ENCODE measurements around the gene EBF4.
A peak's percentile ranks its signal among the peaks of the same experiment; 100 is the strongest.

The EBF4 gene

DNA sequence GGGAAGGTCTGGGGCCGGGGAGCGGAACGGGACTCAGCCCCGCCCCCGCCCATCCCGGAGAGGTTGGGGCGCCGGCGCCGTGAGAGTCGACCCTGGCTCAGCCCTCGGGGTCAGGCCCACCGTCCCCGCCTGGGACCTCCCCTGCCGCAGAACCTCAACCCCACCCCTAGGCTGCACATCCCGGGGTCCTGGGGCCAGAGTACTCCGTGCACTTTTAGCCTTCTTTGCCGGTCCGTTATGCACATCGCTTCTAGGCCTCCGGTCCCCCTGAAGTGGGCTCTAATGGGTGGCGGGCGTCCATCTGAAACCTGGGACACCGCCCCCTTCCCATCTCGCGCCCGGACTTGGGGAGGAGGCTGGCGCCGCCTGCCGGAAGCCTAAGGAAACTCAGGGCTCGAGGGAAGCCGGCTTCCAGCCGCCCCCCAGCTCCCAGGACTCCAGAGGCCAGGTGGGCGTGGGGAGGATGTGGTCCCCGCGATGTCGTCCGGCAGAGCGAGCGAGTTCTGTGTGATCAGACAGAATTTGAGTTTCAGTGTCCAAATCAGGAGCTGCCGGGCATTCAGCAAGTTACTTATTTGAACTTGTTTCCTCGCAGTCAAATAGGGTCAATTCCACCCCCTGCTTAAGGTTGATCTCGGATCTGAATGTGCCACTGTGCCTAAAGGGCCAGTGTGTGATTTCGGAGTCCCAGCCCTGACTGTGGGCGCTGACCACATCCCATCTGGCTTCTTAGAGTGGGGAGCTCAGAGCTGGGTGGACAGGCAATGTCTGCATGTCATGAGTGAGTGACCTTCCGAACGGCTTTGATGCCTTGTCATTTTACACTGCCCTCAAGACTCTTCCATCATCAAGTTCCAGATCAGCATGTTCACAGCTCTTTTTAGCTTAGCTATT is 60.2 kb downstream of the EBF4 start:
- Histone ChIP-seq H3K9ac (ENCODE audit: low read length) (no peak overlapping the region), H3K27me3 (ENCODE audit: control insufficient read depth, insufficient read depth, low read length) (peaks cover 75% of the 10 kb centered on the region), H3K4me1 (ENCODE audit: control insufficient read depth, insufficient read depth, low read length) (peaks cover 22% of the 10 kb centered on the region), H3K36me3 (ENCODE audit: control insufficient read depth, insufficient read depth, low read length) (no peaks in the 10 kb centered on the region), H3K27ac (ENCODE audit: low read depth, low read length) (no peak overlapping the region), H3K9me3 (ENCODE audit: control insufficient read depth, insufficient read depth, low read depth, low read length) (no peaks in the 10 kb centered on the region), H3K4me3 (ENCODE audit: low read depth, low read length) (peak overlapping the region; percentile 66)

DNA sequence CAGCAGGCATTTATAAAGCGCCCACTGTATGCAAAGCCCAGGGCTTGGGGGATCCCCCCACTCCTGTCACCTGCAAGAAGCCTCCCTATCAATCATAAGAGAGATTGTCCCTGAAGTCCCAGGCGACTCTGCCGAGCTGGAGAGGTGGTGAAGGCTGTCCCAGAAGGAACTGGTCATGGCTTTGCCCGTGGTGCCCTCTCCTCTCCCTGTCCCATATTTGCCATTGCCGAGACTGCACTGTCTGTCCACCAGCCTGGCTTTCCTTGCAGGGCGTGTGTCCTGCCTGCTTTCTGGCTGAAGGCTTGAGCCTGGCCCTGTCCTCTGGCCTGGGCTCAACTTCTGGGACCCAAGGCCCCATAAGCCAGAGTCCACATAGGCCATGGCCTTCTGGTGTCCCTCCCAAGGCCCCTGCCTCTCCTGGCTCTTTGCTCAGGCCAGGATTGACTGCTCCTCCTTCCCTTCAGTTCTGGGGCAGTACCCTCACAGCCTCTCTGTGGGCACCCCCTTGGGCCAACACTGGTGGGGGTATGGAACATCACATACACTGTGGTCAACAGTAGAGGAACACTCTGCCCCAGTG is 61.0 kb downstream of the EBF4 start:
- Histone ChIP-seq H3K4me1 (ENCODE audit: control insufficient read depth, insufficient read depth, low read length) (peaks cover 16% of the 10 kb centered on the region), H3K27ac (ENCODE audit: low read depth, low read length) (no peak overlapping the region), H3K9me3 (ENCODE audit: control insufficient read depth, insufficient read depth, low read depth, low read length) (no peaks in the 10 kb centered on the region), H3K36me3 (ENCODE audit: control insufficient read depth, insufficient read depth, low read length) (no peaks in the 10 kb centered on the region), H3K27me3 (ENCODE audit: control insufficient read depth, insufficient read depth, low read length) (peaks cover 67% of the 10 kb centered on the region), H3K9ac (ENCODE audit: low read length) (no peak overlapping the region), H3K4me3 (ENCODE audit: low read depth, low read length) (no peak overlapping the region)

DNA sequence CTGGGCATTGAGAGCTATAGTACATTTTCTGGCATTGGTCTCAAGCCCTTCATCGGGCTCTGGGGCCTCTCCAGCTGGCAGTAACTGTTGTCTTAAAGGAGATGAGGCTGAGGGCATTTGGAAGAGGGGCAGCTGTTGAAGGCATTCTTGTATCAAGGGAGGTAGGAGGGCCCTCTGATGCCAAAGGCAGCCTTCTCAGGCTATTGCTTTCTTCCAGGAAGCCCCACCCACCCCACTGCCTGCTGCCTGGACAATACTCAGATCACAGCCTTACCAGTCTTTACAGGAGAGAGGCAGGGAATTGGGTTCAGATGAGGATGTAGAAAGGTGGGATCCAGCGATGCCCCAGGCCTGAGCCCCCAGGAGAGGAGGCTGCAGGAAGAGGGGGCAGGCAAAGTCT is 61.8 kb downstream of the EBF4 start:
- H3K9me3 ChIP-seq (ENCODE audit: control insufficient read depth, insufficient read depth, low read depth, low read length) = no peaks in the 10 kb centered on the region
- no peak overlapping the region for H3K4me3 ChIP-seq (ENCODE audit: low read depth, low read length)

DNA sequence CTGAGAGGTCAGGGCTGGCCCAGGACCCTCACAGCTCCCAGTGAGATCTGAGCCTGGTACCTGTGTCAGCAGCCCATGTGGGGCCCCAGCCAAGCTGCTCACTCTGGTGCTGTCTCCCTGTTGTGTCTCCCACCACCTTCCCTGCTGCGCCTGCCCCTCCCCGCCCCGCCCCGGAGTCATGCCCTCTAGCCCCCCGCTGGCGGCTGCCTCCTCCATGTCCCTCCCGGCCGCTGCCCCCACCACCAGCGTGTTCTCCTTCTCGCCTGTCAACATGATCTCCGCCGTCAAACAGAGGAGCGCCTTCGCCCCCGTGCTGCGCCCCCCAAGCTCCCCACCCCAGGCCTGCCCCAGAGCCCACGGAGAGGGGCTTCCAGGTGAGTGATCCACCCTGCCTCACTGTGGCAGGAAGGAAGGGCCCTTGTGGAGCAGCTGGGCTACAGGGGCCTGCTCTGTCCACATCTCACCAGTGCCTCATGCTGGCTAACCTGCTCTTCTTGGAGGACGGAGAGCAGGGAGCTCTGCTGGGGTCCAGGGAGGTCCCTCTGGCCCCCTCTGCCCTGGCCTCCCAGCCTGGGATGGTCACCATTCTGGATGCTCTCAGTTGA is 63.0 kb downstream of the EBF4 start:
- no peak overlapping the region for H3K27ac ChIP-seq (ENCODE audit: low read depth, low read length)
- H3K4me1 ChIP-seq (ENCODE audit: control insufficient read depth, insufficient read depth, low read length) = peaks cover 14% of the 10 kb centered on the region
- H3K4me3 ChIP-seq (ENCODE audit: low read depth, low read length) = no peak overlapping the region
- H3K27me3 ChIP-seq (ENCODE audit: control insufficient read depth, insufficient read depth, low read length) = peaks cover 47% of the 10 kb centered on the region
- no peaks in the 10 kb centered on the region for H3K9me3 ChIP-seq (ENCODE audit: control insufficient read depth, insufficient read depth, low read depth, low read length)
- H3K9ac ChIP-seq (ENCODE audit: low read length) = no peak overlapping the region
- no peaks in the 10 kb centered on the region for H3K36me3 ChIP-seq (ENCODE audit: control insufficient read depth, insufficient read depth, low read length)

More for the DNA sequence above, 61.8 kb downstream of the EBF4 start:
- no peak overlapping the region for H3K9ac ChIP-seq (ENCODE audit: low read length)
- peaks cover 9% of the 10 kb centered on the region for H3K4me1 ChIP-seq (ENCODE audit: control insufficient read depth, insufficient read depth, low read length)
- peaks cover 58% of the 10 kb centered on the region for H3K27me3 ChIP-seq (ENCODE audit: control insufficient read depth, insufficient read depth, low read length)
- H3K27ac ChIP-seq (ENCODE audit: low read depth, low read length) = no peak overlapping the region
- no peaks in the 10 kb centered on the region for H3K36me3 ChIP-seq (ENCODE audit: control insufficient read depth, insufficient read depth, low read length)

DNA sequence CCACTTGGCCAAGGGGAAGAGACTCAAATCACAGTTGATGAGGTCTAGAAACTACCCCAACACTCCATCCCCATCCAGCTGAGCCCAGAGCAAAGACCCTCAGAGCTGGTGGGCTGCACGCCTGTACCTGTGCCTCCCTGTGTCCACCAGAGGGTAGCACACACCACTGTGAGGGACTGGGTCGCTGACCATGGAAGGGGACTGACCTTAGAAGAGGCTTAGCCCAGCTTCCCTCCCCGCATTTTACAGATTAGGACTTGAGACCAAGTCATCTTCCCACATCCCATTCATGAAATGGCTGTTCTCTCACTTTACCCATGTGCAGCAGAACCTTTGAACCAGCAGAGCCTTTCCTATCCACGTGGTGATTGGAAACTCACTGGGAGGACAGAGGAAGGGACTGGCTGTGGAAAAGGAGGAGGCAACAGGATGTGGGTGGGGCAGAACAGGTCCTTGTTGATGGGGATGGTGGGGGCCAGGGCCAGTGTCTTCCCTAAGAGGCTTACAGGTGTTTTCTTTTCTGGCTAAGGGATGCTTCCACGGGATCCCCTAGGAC is 63.6 kb downstream of the EBF4 start:
- Histone ChIP-seq H3K9me3 (ENCODE audit: control insufficient read depth, insufficient read depth, low read depth, low read length) (no peaks in the 10 kb centered on the region), H3K4me1 (ENCODE audit: control insufficient read depth, insufficient read depth, low read length) (peaks cover 14% of the 10 kb centered on the region)

DNA sequence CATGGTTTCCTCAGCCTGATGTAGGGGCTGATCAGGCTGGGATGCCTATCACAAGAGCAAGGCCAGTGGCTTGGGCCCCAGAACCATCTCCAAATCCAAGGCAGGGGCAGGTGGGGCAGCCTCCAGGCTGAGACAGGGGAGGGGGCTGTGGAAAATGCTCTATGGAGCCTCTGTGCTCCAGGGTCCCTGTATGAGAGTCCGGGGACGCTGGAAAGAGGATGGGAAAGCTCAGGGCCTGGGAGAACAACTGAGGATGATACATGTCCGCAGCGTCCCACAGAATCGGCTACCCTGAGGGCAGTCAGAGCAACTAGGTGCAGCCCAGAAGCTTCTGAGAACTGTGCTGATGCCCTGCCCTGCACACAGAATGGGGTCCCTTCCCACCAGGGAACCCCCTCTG is 64.4 kb downstream of the EBF4 start:
- no peaks in the 10 kb centered on the region for H3K36me3 ChIP-seq (ENCODE audit: control insufficient read depth, insufficient read depth, low read length)
- H3K9me3 ChIP-seq (ENCODE audit: control insufficient read depth, insufficient read depth, low read depth, low read length) = no peaks in the 10 kb centered on the region
- no peak overlapping the region for H3K27ac ChIP-seq (ENCODE audit: low read depth, low read length)
- peaks cover 20% of the 10 kb centered on the region for H3K4me1 ChIP-seq (ENCODE audit: control insufficient read depth, insufficient read depth, low read length)
- no peak overlapping the region for H3K4me3 ChIP-seq (ENCODE audit: low read depth, low read length)
- H3K27me3 ChIP-seq (ENCODE audit: control insufficient read depth, insufficient read depth, low read length) = peaks cover 33% of the 10 kb centered on the region
- H3K9ac ChIP-seq (ENCODE audit: low read length) = no peak overlapping the region

More for the DNA sequence above, 63.6 kb downstream of the EBF4 start:
- no peak overlapping the region for H3K9ac ChIP-seq (ENCODE audit: low read length)
- H3K36me3 ChIP-seq (ENCODE audit: control insufficient read depth, insufficient read depth, low read length) = no peaks in the 10 kb centered on the region
- peaks cover 41% of the 10 kb centered on the region for H3K27me3 ChIP-seq (ENCODE audit: control insufficient read depth, insufficient read depth, low read length)
- H3K4me3 ChIP-seq (ENCODE audit: low read depth, low read length) = no peak overlapping the region
- H3K27ac ChIP-seq (ENCODE audit: low read depth, low read length) = no peak overlapping the region

DNA sequence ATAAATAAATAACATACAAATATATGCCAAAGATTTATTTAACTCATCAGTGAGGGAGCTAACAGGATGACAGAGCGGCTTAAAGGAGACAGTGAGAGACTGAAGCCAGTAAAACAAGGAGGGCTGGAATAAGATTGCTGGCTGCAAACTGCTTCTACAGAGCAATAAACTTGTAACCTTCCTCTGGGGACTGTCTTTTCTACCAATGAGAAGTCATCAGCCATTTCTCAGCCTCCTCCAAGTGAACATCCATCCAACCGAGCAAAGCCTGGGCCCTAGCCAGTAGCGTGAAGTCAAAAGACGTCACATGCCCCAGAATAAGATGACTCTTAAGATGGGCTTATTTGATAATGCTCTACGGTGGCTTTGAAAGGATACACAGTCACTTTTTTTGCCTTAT is 65.4 kb downstream of the EBF4 start:
- no peak overlapping the region for H3K9ac ChIP-seq (ENCODE audit: low read length)
- H3K27me3 ChIP-seq (ENCODE audit: control insufficient read depth, insufficient read depth, low read length) = peaks cover 23% of the 10 kb centered on the region
- H3K27ac ChIP-seq (ENCODE audit: low read depth, low read length) = no peak overlapping the region
- H3K4me1 ChIP-seq (ENCODE audit: control insufficient read depth, insufficient read depth, low read length) = peaks cover 26% of the 10 kb centered on the region
- H3K36me3 ChIP-seq (ENCODE audit: control insufficient read depth, insufficient read depth, low read length) = no peaks in the 10 kb centered on the region
- H3K9me3 ChIP-seq (ENCODE audit: control insufficient read depth, insufficient read depth, low read depth, low read length) = no peaks in the 10 kb centered on the region
- H3K4me3 ChIP-seq (ENCODE audit: low read depth, low read length) = no peak overlapping the region

DNA sequence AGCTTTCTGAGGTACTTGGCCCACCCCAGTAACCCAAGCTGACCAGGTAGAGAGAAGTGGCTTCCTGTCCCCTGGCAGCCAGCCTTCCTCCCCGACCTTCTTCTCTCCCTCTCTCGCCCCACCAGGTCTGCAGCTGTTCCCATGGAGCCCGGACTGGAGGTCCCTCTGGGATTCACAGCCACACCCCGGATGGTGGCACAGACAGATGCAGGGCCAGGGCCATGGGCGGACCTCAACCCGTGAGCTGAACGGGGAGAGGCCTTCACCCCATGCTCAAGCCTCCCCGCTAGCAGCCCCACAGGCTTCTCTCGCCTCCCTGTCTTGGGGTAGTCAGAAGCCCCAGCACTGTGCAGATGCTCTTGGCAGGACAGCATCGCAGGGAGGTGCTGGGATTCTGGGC is 66.6 kb downstream of the EBF4 start:
- Histone ChIP-seq H3K4me1 (ENCODE audit: control insufficient read depth, insufficient read depth, low read length) (peaks cover 24% of the 10 kb centered on the region), H3K9ac (ENCODE audit: low read length) (no peak overlapping the region), H3K4me3 (ENCODE audit: low read depth, low read length) (no peak overlapping the region), H3K27me3 (ENCODE audit: control insufficient read depth, insufficient read depth, low read length) (peaks cover 11% of the 10 kb centered on the region), H3K36me3 (ENCODE audit: control insufficient read depth, insufficient read depth, low read length) (no peaks in the 10 kb centered on the region), H3K9me3 (ENCODE audit: control insufficient read depth, insufficient read depth, low read depth, low read length) (no peaks in the 10 kb centered on the region), H3K27ac (ENCODE audit: low read depth, low read length) (no peak overlapping the region)

DNA sequence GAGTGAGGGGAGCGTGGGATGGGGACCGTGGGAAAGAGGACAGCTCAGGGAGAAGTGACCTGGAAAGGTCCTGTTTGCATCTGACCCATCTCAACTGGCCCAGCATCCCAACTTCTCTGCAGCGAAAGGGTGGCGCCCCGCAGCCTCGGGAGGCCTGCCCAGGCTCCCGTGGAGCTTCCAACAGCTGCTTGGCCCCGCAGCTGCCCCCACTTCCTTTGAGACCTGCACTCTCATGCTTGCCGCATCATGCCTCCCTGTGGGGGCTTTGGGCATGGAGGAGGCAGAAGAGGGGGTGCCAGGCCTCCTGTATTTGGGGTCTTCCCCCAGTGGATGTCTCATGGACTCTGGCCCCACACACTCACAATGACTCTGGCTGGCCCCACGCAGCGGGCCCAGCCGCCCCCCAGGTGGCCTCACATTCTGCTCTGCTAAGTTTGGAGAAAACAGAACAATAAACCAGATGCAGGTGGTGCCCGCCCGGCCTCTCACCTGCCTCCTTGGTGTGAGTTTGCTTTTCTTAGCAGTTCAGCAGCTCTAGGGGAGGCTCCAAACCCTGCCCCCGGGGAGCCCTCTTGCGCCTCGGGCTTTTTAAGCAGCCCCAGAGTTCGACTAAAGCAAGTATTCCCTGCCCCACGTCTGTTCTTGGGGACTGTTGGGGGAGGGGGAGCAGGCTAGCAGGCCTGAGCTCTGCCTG is 67.2 kb downstream of the EBF4 start:
- H3K4me3 ChIP-seq (ENCODE audit: low read depth, low read length) = no peak overlapping the region

DNA sequence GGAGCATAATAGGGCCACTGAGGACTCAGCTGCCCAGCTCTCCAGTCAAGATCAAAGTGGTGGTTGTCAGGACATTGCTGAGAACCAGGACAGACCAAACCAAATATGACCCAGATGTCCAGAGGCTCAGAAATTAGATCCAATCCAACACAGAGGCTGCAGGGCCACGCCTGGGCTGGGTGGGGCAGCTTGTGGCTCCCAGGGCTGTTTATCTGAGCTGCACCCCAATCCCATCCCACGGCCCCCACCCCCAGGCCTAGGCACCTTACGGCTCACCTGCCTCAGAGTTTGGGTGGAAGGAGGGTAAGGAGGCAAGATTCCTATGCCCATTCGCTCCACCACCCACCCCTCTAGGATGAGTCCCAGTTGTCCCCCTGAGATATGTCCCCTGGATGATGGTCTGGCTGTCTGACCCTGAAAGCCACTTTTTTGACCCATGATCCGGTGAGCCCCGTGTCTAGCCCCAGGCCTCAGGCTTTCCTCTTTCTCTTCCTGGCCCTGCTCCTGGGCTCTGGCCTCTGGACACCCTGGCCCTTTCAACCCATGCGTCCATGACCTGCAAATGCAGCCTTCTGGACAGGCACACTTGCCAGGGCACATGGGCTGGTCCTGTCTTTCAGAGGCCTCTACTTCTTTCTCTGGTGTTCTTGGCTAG is 67.8 kb downstream of the EBF4 start:
- Histone ChIP-seq H3K4me1 (ENCODE audit: control insufficient read depth, insufficient read depth, low read length) (peaks cover 24% of the 10 kb centered on the region), H3K9me3 (ENCODE audit: control insufficient read depth, insufficient read depth, low read depth, low read length) (no peaks in the 10 kb centered on the region), H3K9ac (ENCODE audit: low read length) (no peak overlapping the region), H3K27me3 (ENCODE audit: control insufficient read depth, insufficient read depth, low read length) (no peaks in the 10 kb centered on the region), H3K27ac (ENCODE audit: low read depth, low read length) (no peak overlapping the region), H3K36me3 (ENCODE audit: control insufficient read depth, insufficient read depth, low read length) (no peaks in the 10 kb centered on the region), H3K4me3 (ENCODE audit: low read depth, low read length) (no peak overlapping the region)

More for the DNA sequence above, 67.2 kb downstream of the EBF4 start:
- peaks cover 24% of the 10 kb centered on the region for H3K4me1 ChIP-seq (ENCODE audit: control insufficient read depth, insufficient read depth, low read length)
- H3K9me3 ChIP-seq (ENCODE audit: control insufficient read depth, insufficient read depth, low read depth, low read length) = no peaks in the 10 kb centered on the region
- no peak overlapping the region for H3K27ac ChIP-seq (ENCODE audit: low read depth, low read length)
- no peak overlapping the region for H3K9ac ChIP-seq (ENCODE audit: low read length)
- peaks cover 5% of the 10 kb centered on the region for H3K27me3 ChIP-seq (ENCODE audit: control insufficient read depth, insufficient read depth, low read length)
- H3K36me3 ChIP-seq (ENCODE audit: control insufficient read depth, insufficient read depth, low read length) = no peaks in the 10 kb centered on the region

Measured in HUES6 (cell line).